Pulmonary artery endothelial cell (primary cell): ENCODE data around the gene SERHL2. TPM values are rescaled to one million over a fixed set of nuclear protein-coding genes. Genes with fewer than 3 reads are reported as not detected.
"Not testable (repeated sequence)": the region's sequence is repeated elsewhere in the genome, so short reads cannot be mapped to it uniquely, and the experiment has no call there.

Experiments
- DNase-seq: peaks from one replicate; pipeline ENCODE4 v3.0.0-alpha.2; 2011; ENCODE audit warnings: low read depth, low spot score
- total RNA-seq: library from RNA; depleted of rRNA; stranded (reverse); fragments of >200 nt; gene quantifications from 2 replicates; pipeline ENCODE4 v1.2.3, GENCODE V29; 2014

Gene SERHL2
- 1.7 and 3.4 TPM in 2 replicates for total RNA-seq

GRCh38 chr22:42553475-42554361 is at the start of gene SERHL2:
Gene SERHL2, plus strand, starts transcription at chr22:42553956. Its CDS starts 65 bp downstream, at chr22:42554021.
- no peak for DNase-seq

GRCh38 chr22:42508327-42508974 is 45.3 kb upstream of the SERHL2 start:
- not testable (repeated sequence) for DNase-seq

- not testable (repeated sequence) for DNase-seq
Measured at GRCh38 chr22:42508975-42509364, 44.8 kb upstream of the SERHL2 start.

- DNase-seq = no peak
Measured at GRCh38 chr22:42509548-42509947, 44.2 kb upstream of the SERHL2 start.

- DNase-seq = no peak
Measured at GRCh38 chr22:42511401-42511891, 42.3 kb upstream of the SERHL2 start.

GRCh38 chr22:42512273-42512990 is 41.3 kb upstream of the SERHL2 start:
- DNase-seq = not testable (repeated sequence)

GRCh38 chr22:42514331-42514730 is 39.4 kb upstream of the SERHL2 start:
- not testable (repeated sequence) for DNase-seq

GRCh38 chr22:42515304-42515703 is 38.5 kb upstream of the SERHL2 start:
- DNase-seq = not testable (repeated sequence)

GRCh38 chr22:42515896-42516295 is 37.9 kb upstream of the SERHL2 start:
- no peak for DNase-seq

- not testable (repeated sequence) for DNase-seq
Measured at GRCh38 chr22:42517103-42517502, 36.7 kb upstream of the SERHL2 start.

GRCh38 chr22:42518638-42519524 is 34.9 kb upstream of the SERHL2 start:
- DNase-seq = not testable (repeated sequence)

- no peak for DNase-seq
Measured at GRCh38 chr22:42519525-42520401, 34.0 kb upstream of the SERHL2 start, which contains the start of gene RRP7A. Gene RRP7A, minus strand, starts transcription at chr22:42519796. Its CDS starts 10 bp downstream, at chr22:42519786.

- DNase-seq = no peak
Measured at GRCh38 chr22:42521228-42521546, 32.6 kb upstream of the SERHL2 start.

GRCh38 chr22:42522546-42522945 is 31.2 kb upstream of the SERHL2 start:
- DNase-seq = no peak

GRCh38 chr22:42528591-42529307 is 25.0 kb upstream of the SERHL2 start:
- no peak for DNase-seq

GRCh38 chr22:42529435-42529834 is 24.3 kb upstream of the SERHL2 start:
- DNase-seq = not testable (repeated sequence)

- not testable (repeated sequence) for DNase-seq
Measured at GRCh38 chr22:42531401-42532084, 22.2 kb upstream of the SERHL2 start.

GRCh38 chr22:42533638-42533977 is 20.1 kb upstream of the SERHL2 start:
- DNase-seq = no peak
